Measurements from ENCODE around the gene NLGN2. TPM values are rescaled to one million over a fixed set of nuclear protein-coding genes. Genes with fewer than 3 reads are reported as not detected.
A peak's percentile ranks its signal among the peaks of the same experiment; 100 is the strongest.

The NLGN2 gene
- total RNA-seq, 2 donors from 2014 or later, result 6.3 to 12.2 TPM

GRCh38 chr17:7440834-7441195 lies 33.2 kb downstream of the NLGN2 start:
- Histone ChIP-seq H3K4me1 (peaks cover 0 to 67% of the 10 kb centered on the region in 2 donors), H3K4me3 (peak overlapping the region in 1 of 2 donors; percentile 56), H3K36me3 (no peaks in the 10 kb centered on the region), H3K27ac (peak overlapping the region; percentile 83 to 84), H3K27me3 (peaks cover 0 to 9% of the 10 kb centered on the region in 2 donors), H3K9me3 (no peaks in the 10 kb centered on the region)
- no peak for DNase-seq (ENCODE audit: low spot score)
- TF ChIP-seq CTCF (IDR thresholded peaks at IDR 0.05), result no peak

GRCh38 chr17:7441266-7441665 lies 33.6 kb downstream of the NLGN2 start:
- H3K4me3 ChIP-seq, result no peak overlapping the region
- no peaks in the 10 kb centered on the region for H3K9me3 ChIP-seq
- no peak for TF ChIP-seq CTCF (IDR thresholded peaks at IDR 0.05)
- H3K4me1 ChIP-seq, result peaks cover 0 to 64% of the 10 kb centered on the region in 2 donors
- H3K27me3 ChIP-seq, result peaks cover 0 to 9% of the 10 kb centered on the region in 2 donors
- H3K27ac ChIP-seq, result peak overlapping the region; percentile 83 to 84
- DNase-seq (ENCODE audit: low spot score), result no peak
- no peaks in the 10 kb centered on the region for H3K36me3 ChIP-seq

- Histone ChIP-seq H3K4me1 (peaks cover 0 to 61% of the 10 kb centered on the region in 2 donors), H3K36me3 (no peaks in the 10 kb centered on the region), H3K9me3 (no peaks in the 10 kb centered on the region), H3K4me3 (no peak overlapping the region), H3K27me3 (peaks cover 0 to 9% of the 10 kb centered on the region in 2 donors), H3K27ac (no peak overlapping the region)
- no peak for DNase-seq (ENCODE audit: low spot score)
- TF ChIP-seq CTCF (IDR thresholded peaks at IDR 0.05), result no peak
These were observed 34.5 kb downstream of the NLGN2 start for GRCh38 chr17:7442142-7442541.

- H3K4me3 ChIP-seq, result no peak overlapping the region
- peaks cover 0 to 9% of the 10 kb centered on the region in 2 donors for H3K27me3 ChIP-seq
- no peaks in the 10 kb centered on the region for H3K9me3 ChIP-seq
- TF ChIP-seq CTCF (IDR thresholded peaks at IDR 0.05), result no peak
- peak overlapping the region; percentile 85 to 88 for H3K27ac ChIP-seq
- no peak for DNase-seq (ENCODE audit: low spot score)
- no peaks in the 10 kb centered on the region for H3K36me3 ChIP-seq
- H3K4me1 ChIP-seq, result peaks cover 0 to 45% of the 10 kb centered on the region in 2 donors
These were observed 36.1 kb downstream of the NLGN2 start for GRCh38 chr17:7443499-7444485.

DNA sequence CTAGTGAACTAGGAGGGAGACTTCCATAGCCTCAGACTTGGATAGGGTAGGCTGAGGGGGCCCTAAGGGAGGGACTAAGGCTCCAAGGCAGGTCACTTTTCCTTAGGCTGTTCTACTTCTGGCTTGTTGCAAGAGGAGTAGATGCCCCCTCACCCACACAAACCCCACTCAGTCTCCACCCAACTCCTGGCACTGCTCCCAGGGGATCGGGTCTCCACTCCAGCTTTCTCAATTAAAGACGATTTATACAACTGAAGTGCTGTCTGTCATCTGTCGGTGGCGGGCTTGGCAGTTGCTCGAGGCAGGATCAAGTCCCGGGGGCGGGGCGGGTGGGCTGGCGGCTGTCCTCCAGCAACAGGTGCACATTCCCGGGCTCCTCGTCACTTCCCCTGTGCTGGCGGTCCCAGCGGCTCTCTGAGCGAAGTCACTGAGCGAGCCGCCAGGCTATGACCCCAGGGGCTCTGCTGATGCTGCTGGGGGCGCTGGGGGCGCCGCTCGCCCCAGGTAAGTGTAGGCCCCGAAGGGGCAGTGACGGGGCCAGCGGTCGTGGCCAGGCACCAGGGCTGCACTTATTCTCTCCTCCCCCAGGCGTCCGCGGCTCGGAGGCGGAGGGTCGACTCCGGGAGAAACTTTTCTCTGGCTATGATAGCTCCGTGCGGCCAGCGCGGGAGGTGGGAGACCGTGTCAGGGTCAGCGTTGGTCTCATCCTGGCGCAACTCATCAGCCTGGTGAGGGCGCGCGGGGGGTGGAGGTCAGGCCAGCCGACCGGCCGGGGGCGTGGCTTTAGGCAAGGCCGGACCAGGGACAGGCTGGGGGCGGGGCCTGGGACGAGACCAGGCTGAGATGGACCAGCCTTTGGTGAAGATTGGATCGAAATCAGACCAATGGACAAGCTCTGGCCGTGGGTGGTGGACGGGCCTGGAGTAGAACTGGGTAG lies 37.3 kb downstream of the NLGN2 start, which contains the start of gene CHRNB1:
CHRNB1 (plus strand) TSS at position 380 of the 937 bp plus-strand sequence; CDS start at position 447, 67 bp downstream.
- H3K36me3 ChIP-seq, result no peaks in the 10 kb centered on the region
- H3K4me1 ChIP-seq, result peaks cover 0 to 34% of the 10 kb centered on the region in 2 donors
- DNase-seq (ENCODE audit: low spot score), result peak; percentile 76
- peaks cover 0 to 2% of the 10 kb centered on the region in 2 donors for H3K27me3 ChIP-seq
- H3K4me3 ChIP-seq, result peak within 1 kb of the TSS; percentile 44 to 59
- H3K27ac ChIP-seq, result peak within 1 kb of the TSS; percentile 85 to 88
- no peaks in the 10 kb centered on the region for H3K9me3 ChIP-seq
- TF ChIP-seq CTCF (IDR thresholded peaks at IDR 0.05), result peak in 1 of 2 donors; percentile 34

Measured in right atrium auricular region (tissue), 2 donors.